PFSK-1 (cell line): ENCODE measurements around the gene GJD2.

Experiments used
- POLR2AphosphoS5 ChIP-seq: IDR thresholded peaks from 2 replicates; pipeline ENCODE4 v1.6.1; 2012; ENCODE audit warnings: low read depth, mild to moderate bottlenecking, control low read depth, low read length, moderate library complexity
- SIN3A ChIP-seq: IDR thresholded peaks from 2 replicates; pipeline ENCODE4 v1.6.1; 2012; ENCODE audit warnings: mild to moderate bottlenecking, low read length, moderate library complexity, borderline replicate concordance; ENCODE audit not compliant: insufficient read depth
- TAF1 ChIP-seq: IDR thresholded peaks from 2 replicates; pipeline ENCODE4 v1.6.1; 2012; ENCODE audit warnings: low read length, control low read depth, borderline replicate concordance; ENCODE audit not compliant: insufficient read depth

DNA sequence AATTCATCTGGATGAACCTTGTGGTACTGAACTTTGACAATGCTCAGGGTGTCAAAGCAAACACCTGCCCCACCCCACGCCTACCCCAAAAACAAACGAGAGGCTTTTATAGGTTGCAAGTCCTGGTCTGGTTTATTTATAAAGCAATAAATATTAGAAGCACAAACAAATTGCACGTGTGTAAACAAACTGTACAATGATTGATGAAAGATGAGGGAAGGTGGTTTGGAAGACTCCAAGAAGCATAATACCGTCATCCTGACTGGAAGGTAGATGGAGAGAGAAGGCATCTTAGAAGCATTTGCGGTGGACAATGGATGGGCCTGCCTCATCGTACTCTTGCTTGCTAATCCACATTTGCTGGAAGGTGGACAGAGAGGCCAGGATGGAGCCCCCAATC is 35.3 kb upstream of the GJD2 start:
- TF ChIP-seq POLR2AphosphoS5 = no peak
- TF ChIP-seq TAF1 = no peak
- TF ChIP-seq SIN3A = no peak
